ENCODE data around the gene GAD2.

GAD2 gene

DNA sequence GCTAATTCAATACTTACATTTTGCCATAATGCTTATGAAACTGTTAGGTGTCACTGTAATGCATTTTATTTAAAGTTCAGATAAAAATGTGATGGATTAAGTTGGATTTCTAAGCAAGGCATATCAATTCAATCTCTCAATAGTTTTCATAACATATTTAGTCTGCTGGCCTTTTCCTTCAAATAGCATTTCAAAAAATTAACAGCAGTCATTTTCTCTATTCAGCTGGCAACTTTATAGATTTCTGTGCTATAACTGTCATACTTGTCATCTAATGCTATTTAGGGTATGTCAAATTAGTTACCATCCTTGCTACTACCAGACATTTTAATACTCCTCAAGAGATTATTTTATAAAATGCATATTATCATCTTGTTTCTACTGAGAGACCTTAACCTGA is 4.3 kb downstream of the GAD2 start:
- H3K36me3 ChIP-seq (ENCODE audit: control insufficient read depth, insufficient read depth, low read length), result no peaks in the 10 kb centered on the region
- peaks cover 68% of the 10 kb centered on the region for H3K27me3 ChIP-seq (ENCODE audit: control insufficient read depth, insufficient read depth, low read length, poor library complexity, severe bottlenecking)
- H3K4me1 ChIP-seq (ENCODE audit: control insufficient read depth, insufficient read depth, low read length), result peaks cover 13% of the 10 kb centered on the region
- no peak overlapping the region for H3K27ac ChIP-seq (ENCODE audit: insufficient read depth, low read depth, low read length, poor library complexity, severe bottlenecking)
- H3K9me3 ChIP-seq (ENCODE audit: control insufficient read depth, low read length), result no peaks in the 10 kb centered on the region
- no peak overlapping the region for H3K4me3 ChIP-seq (ENCODE audit: insufficient read depth, low read depth, low read length)

GRCh38 chr10:26221541-26221940 is 5.0 kb downstream of the GAD2 start:
- peaks cover 61% of the 10 kb centered on the region for H3K27me3 ChIP-seq (ENCODE audit: control insufficient read depth, insufficient read depth, low read length, poor library complexity, severe bottlenecking)
- no peaks in the 10 kb centered on the region for H3K36me3 ChIP-seq (ENCODE audit: control insufficient read depth, insufficient read depth, low read length)
- H3K4me1 ChIP-seq (ENCODE audit: control insufficient read depth, insufficient read depth, low read length), result peaks cover 7% of the 10 kb centered on the region
- H3K27ac ChIP-seq (ENCODE audit: insufficient read depth, low read depth, low read length, poor library complexity, severe bottlenecking), result no peak overlapping the region
- H3K9me3 ChIP-seq (ENCODE audit: control insufficient read depth, low read length), result no peaks in the 10 kb centered on the region
- WGBS, 2 experiments, result 76 to 79% methylated on average over 9 of the region's 9 CpGs
- no peak overlapping the region for H3K4me3 ChIP-seq (ENCODE audit: insufficient read depth, low read depth, low read length)

DNA sequence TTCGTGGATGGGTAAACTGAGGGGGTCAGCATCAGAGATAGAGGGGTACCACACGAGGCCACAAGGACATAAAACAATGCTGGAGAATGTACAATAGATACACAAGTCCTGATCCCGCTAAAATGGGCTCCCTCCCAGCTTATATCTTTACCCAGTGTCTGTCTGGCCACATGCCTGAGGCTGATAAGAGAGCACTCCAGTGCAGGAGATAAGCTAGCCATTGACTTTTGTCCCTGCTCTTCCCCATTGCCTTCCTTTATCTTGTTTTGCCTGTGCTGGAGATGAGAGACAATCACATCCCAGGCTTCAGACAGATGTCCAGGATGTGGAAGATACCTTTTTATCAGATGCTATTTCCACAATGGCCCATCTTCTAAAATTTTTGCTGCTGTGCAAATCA is 6.0 kb downstream of the GAD2 start:
- H3K4me3 ChIP-seq (ENCODE audit: insufficient read depth, low read depth, low read length), result no peak overlapping the region
- H3K36me3 ChIP-seq (ENCODE audit: control insufficient read depth, insufficient read depth, low read length), result no peaks in the 10 kb centered on the region
- H3K27ac ChIP-seq (ENCODE audit: insufficient read depth, low read depth, low read length, poor library complexity, severe bottlenecking), result no peak overlapping the region
- peaks cover 3% of the 10 kb centered on the region for H3K4me1 ChIP-seq (ENCODE audit: control insufficient read depth, insufficient read depth, low read length)
- WGBS, 2 experiments, result 84 to 93% methylated on average over 3 of the region's 3 CpGs
- H3K9me3 ChIP-seq (ENCODE audit: control insufficient read depth, low read length), result no peaks in the 10 kb centered on the region
- H3K27me3 ChIP-seq (ENCODE audit: control insufficient read depth, insufficient read depth, low read length, poor library complexity, severe bottlenecking), result peaks cover 51% of the 10 kb centered on the region

DNA sequence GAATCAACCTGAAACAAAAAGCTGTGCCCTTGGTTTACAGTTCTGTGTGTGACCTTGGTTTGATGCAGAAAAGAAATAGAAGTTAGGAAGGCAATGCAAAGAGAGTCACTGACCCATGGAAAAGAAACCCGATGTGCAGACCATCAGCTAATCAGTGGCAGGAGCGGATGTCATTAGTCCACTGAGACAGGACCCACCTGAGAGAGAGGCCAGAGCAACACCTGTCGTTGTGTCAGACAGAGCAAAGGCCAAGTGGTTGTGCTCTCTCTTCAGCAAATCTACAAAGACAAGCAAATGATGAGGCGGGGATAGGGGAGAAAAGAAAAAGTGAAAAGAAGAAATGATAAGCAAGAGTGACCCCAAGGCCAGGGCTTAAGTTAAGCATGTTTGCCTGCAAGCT is 8.7 kb downstream of the GAD2 start:
- H3K27me3 ChIP-seq (ENCODE audit: control insufficient read depth, insufficient read depth, low read length, poor library complexity, severe bottlenecking), result peaks cover 24% of the 10 kb centered on the region
- H3K27ac ChIP-seq (ENCODE audit: insufficient read depth, low read depth, low read length, poor library complexity, severe bottlenecking), result no peak overlapping the region
- 91 to 94% methylated on average over 4 of the region's 4 CpGs for WGBS, 2 experiments
- peaks cover 3% of the 10 kb centered on the region for H3K4me1 ChIP-seq (ENCODE audit: control insufficient read depth, insufficient read depth, low read length)
- H3K36me3 ChIP-seq (ENCODE audit: control insufficient read depth, insufficient read depth, low read length), result no peaks in the 10 kb centered on the region
- no peak overlapping the region for H3K4me3 ChIP-seq (ENCODE audit: insufficient read depth, low read depth, low read length)
- H3K9me3 ChIP-seq (ENCODE audit: control insufficient read depth, low read length), result no peaks in the 10 kb centered on the region

GRCh38 chr10:26227786-26228185 is 11.2 kb downstream of the GAD2 start:
- H3K36me3 ChIP-seq (ENCODE audit: control insufficient read depth, insufficient read depth, low read length), result no peaks in the 10 kb centered on the region
- no peak overlapping the region for H3K4me3 ChIP-seq (ENCODE audit: insufficient read depth, low read depth, low read length)
- no peaks in the 10 kb centered on the region for H3K4me1 ChIP-seq (ENCODE audit: control insufficient read depth, insufficient read depth, low read length)
- H3K27ac ChIP-seq (ENCODE audit: insufficient read depth, low read depth, low read length, poor library complexity, severe bottlenecking), result no peak overlapping the region
- peaks cover 3% of the 10 kb centered on the region for H3K27me3 ChIP-seq (ENCODE audit: control insufficient read depth, insufficient read depth, low read length, poor library complexity, severe bottlenecking)
- 84 to 89% methylated on average over 5 of the region's 5 CpGs for WGBS, 2 experiments
- no peaks in the 10 kb centered on the region for H3K9me3 ChIP-seq (ENCODE audit: control insufficient read depth, low read length)

DNA sequence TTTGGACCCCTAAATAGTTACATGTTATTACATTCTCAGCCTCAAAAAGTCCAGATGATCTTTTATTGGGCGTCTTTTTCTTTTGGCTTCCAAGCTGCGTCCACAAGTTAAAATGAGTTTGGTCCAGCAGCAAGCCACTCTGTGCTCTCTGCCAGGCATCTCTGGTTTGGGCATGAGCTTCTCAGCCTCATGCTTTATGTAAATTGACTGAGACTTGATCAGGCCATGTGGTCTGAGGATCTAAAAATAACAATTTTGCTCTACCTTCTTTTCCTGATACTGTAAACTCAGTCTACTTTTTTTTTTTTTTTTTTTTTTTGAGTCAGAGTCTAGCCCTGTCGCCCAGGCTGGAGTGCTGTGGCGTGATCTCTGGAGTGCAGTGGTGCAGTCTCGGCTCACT is 15.6 kb downstream of the GAD2 start:
- no peaks in the 10 kb centered on the region for H3K4me1 ChIP-seq (ENCODE audit: control insufficient read depth, insufficient read depth, low read length)
- no peaks in the 10 kb centered on the region for H3K9me3 ChIP-seq (ENCODE audit: control insufficient read depth, low read length)
- 92 to 95% methylated on average over 5 of the region's 5 CpGs for WGBS, 2 experiments
- H3K27ac ChIP-seq (ENCODE audit: insufficient read depth, low read depth, low read length, poor library complexity, severe bottlenecking), result no peak overlapping the region
- no peak overlapping the region for H3K4me3 ChIP-seq (ENCODE audit: insufficient read depth, low read depth, low read length)
- H3K27me3 ChIP-seq (ENCODE audit: control insufficient read depth, insufficient read depth, low read length, poor library complexity, severe bottlenecking), result no peaks in the 10 kb centered on the region
- H3K36me3 ChIP-seq (ENCODE audit: control insufficient read depth, insufficient read depth, low read length), result no peaks in the 10 kb centered on the region

GRCh38 chr10:26235761-26236160 is 19.2 kb downstream of the GAD2 start:
- H3K36me3 ChIP-seq (ENCODE audit: control insufficient read depth, insufficient read depth, low read length), result no peaks in the 10 kb centered on the region
- H3K9me3 ChIP-seq (ENCODE audit: control insufficient read depth, low read length), result no peaks in the 10 kb centered on the region
- no peak overlapping the region for H3K4me3 ChIP-seq (ENCODE audit: insufficient read depth, low read depth, low read length)
- WGBS, 2 experiments, result 94 to 96% methylated on average over 5 to 6 of the region's 6 CpGs
- no peaks in the 10 kb centered on the region for H3K27me3 ChIP-seq (ENCODE audit: control insufficient read depth, insufficient read depth, low read length, poor library complexity, severe bottlenecking)
- no peak overlapping the region for H3K27ac ChIP-seq (ENCODE audit: insufficient read depth, low read depth, low read length, poor library complexity, severe bottlenecking)
- H3K4me1 ChIP-seq (ENCODE audit: control insufficient read depth, insufficient read depth, low read length), result peaks cover 5% of the 10 kb centered on the region

DNA sequence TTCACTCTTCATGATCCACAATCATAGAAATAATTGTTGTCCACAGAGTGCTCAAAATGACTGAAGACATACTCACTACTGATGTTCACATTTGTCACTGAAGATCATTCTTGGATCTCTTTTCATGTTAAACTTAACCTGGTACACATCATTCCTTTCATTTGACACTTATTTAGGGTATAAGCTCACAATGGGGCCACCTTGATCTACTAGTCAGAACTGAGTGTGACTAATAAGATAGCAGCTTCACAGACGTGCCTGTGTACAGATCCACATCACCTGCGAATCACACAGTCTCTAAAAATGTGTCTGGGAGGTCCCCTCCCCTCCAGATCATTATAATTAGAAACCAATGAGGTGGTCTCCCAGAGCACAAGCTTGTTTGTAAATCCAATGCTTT is 21.8 kb downstream of the GAD2 start:
- no peaks in the 10 kb centered on the region for H3K27me3 ChIP-seq (ENCODE audit: control insufficient read depth, insufficient read depth, low read length, poor library complexity, severe bottlenecking)
- no peaks in the 10 kb centered on the region for H3K36me3 ChIP-seq (ENCODE audit: control insufficient read depth, insufficient read depth, low read length)
- 73 to 80% methylated on average over 2 of the region's 2 CpGs for WGBS, 2 experiments
- H3K4me1 ChIP-seq (ENCODE audit: control insufficient read depth, insufficient read depth, low read length), result peaks cover 8% of the 10 kb centered on the region
- H3K27ac ChIP-seq (ENCODE audit: insufficient read depth, low read depth, low read length, poor library complexity, severe bottlenecking), result no peak overlapping the region
- no peak overlapping the region for H3K4me3 ChIP-seq (ENCODE audit: insufficient read depth, low read depth, low read length)
- H3K9me3 ChIP-seq (ENCODE audit: control insufficient read depth, low read length), result no peaks in the 10 kb centered on the region

DNA sequence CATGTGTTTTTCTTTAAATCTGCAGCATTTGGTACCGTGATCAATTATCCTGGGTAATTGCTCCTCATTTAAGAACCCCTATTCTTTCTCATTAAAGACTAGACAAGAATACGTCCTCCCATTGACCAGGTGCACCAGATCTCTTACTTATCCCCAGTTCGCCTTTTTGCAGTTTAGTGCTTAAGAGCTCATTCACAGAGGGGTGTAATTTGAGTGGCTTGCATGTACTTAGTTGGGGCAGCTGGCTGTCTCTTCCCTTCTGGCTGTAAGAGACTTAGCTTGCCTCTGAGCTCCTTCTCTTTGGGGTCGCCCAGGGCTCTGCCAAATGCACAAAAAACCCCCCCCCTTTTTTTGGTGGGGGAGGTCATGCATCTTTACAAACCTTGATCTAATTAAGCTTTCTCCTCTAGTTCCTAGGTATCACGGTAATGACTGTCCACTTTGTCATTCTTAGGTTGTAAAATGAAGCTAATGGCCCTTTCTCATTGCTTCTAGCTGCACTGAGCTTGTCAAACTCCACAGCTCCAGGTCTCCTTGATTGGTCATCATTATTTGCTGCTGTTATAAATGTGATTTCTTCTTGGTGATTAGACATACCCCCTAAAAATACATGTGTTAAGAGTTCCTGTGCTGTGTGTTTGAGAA is 26.3 kb downstream of the GAD2 start:
- H3K4me1 ChIP-seq (ENCODE audit: control insufficient read depth, insufficient read depth, low read length), result peaks cover 8% of the 10 kb centered on the region
- peak overlapping the region; percentile 33 for H3K27ac ChIP-seq (ENCODE audit: insufficient read depth, low read depth, low read length, poor library complexity, severe bottlenecking)
- WGBS, 2 experiments, result 58 to 70% methylated on average over 4 to 5 of the region's 5 CpGs
- H3K36me3 ChIP-seq (ENCODE audit: control insufficient read depth, insufficient read depth, low read length), result no peaks in the 10 kb centered on the region
- no peak overlapping the region for H3K4me3 ChIP-seq (ENCODE audit: insufficient read depth, low read depth, low read length)
- no peaks in the 10 kb centered on the region for H3K9me3 ChIP-seq (ENCODE audit: control insufficient read depth, low read length)
- no peaks in the 10 kb centered on the region for H3K27me3 ChIP-seq (ENCODE audit: control insufficient read depth, insufficient read depth, low read length, poor library complexity, severe bottlenecking)

- no peaks in the 10 kb centered on the region for H3K27me3 ChIP-seq (ENCODE audit: control insufficient read depth, insufficient read depth, low read length, poor library complexity, severe bottlenecking)
- H3K4me3 ChIP-seq (ENCODE audit: insufficient read depth, low read depth, low read length), result no peak overlapping the region
- no peaks in the 10 kb centered on the region for H3K36me3 ChIP-seq (ENCODE audit: control insufficient read depth, insufficient read depth, low read length)
- H3K9me3 ChIP-seq (ENCODE audit: control insufficient read depth, low read length), result no peaks in the 10 kb centered on the region
- peaks cover 8% of the 10 kb centered on the region for H3K4me1 ChIP-seq (ENCODE audit: control insufficient read depth, insufficient read depth, low read length)
- WGBS, 2 experiments, result 77 to 86% methylated on average over 5 of the region's 5 CpGs
- no peak overlapping the region for H3K27ac ChIP-seq (ENCODE audit: insufficient read depth, low read depth, low read length, poor library complexity, severe bottlenecking)
Observed at GRCh38 chr10:26243351-26243720, 26.8 kb downstream of the GAD2 start.

DNA sequence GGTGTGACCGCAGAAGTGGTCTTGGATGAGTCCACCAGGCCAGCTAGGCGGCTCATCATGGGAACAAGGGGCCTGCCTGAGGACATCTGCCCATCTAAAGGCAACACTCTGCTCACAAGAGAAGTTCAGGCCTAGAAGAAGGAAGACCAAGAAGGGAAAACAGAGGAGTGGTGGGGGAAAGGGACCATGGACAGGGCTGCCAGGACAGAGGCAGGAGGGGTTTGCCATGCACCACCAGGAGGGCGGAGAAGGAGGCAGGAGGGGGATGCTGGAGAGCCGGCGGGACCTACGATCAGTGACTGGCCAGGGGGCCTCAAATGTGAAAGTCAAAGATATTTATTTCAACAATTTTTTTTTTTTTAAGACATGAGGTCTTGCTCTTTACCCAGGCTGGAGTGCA is 33.1 kb downstream of the GAD2 start:
- no peaks in the 10 kb centered on the region for H3K4me1 ChIP-seq (ENCODE audit: control insufficient read depth, insufficient read depth, low read length)
- H3K9me3 ChIP-seq (ENCODE audit: control insufficient read depth, low read length), result no peaks in the 10 kb centered on the region
- H3K27ac ChIP-seq (ENCODE audit: insufficient read depth, low read depth, low read length, poor library complexity, severe bottlenecking), result no peak overlapping the region
- WGBS, 2 experiments, result 89 to 90% methylated on average over 6 of the region's 6 CpGs
- no peak overlapping the region for H3K4me3 ChIP-seq (ENCODE audit: insufficient read depth, low read depth, low read length)
- H3K27me3 ChIP-seq (ENCODE audit: control insufficient read depth, insufficient read depth, low read length, poor library complexity, severe bottlenecking), result no peaks in the 10 kb centered on the region
- no peaks in the 10 kb centered on the region for H3K36me3 ChIP-seq (ENCODE audit: control insufficient read depth, insufficient read depth, low read length)
